Ovary (tissue), 3 donors: ENCODE data around the gene CMAS.

Experiments used
- EP300 ChIP-seq: sonication (generic); formaldehyde crosslinking; IDR thresholded peaks from one replicate; pipeline ENCODE4 v1.6.1; 2017; ENCODE audit warnings: antibody characterized with exemption
- POLR2A ChIP-seq: fragments of 450-650 bp; IDR thresholded peaks from one replicate; pipeline ENCODE4 v1.6.1; 2017; ENCODE audit warnings: antibody characterized with exemption, mild to moderate bottlenecking, moderate library complexity
- TF ChIP-seq, protein P1 (sequence below), 3 donors: fragments of 450-650 bp in 2 of 3; fragments of 200-600 bp in 1 of 3; IDR thresholded peaks; one replicate each; pipeline versions ENCODE4 v1.5.1 to v1.8.0; 2016 to 2022; ENCODE audit warnings: antibody characterized with exemption in 3 of 3, mild to moderate bottlenecking in 1 of 3
- donor health status: DM: no; HTN: no; CAD: no.

DNA sequence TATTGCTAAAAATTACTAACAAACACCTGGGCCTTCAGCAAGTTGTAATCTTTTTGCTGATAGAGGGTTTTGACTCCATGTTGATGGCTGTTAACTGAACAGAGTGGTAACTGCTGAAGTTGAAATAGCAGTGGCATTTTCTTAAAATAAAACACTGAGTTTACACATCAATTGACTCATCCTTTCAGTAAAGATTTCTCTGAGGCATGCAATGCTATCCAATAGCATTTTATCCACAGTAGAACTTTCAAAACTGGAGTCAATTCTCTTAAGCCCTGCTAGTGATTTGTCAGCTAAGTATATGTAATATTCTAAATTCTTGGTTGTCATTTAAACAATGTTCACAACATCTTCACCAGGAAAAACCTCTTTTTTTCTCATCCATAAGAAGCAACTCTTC is 59.5 kb downstream of the CMAS start:
- no peak for TF ChIP-seq POLR2A
- TF ChIP-seq, protein P1, sequence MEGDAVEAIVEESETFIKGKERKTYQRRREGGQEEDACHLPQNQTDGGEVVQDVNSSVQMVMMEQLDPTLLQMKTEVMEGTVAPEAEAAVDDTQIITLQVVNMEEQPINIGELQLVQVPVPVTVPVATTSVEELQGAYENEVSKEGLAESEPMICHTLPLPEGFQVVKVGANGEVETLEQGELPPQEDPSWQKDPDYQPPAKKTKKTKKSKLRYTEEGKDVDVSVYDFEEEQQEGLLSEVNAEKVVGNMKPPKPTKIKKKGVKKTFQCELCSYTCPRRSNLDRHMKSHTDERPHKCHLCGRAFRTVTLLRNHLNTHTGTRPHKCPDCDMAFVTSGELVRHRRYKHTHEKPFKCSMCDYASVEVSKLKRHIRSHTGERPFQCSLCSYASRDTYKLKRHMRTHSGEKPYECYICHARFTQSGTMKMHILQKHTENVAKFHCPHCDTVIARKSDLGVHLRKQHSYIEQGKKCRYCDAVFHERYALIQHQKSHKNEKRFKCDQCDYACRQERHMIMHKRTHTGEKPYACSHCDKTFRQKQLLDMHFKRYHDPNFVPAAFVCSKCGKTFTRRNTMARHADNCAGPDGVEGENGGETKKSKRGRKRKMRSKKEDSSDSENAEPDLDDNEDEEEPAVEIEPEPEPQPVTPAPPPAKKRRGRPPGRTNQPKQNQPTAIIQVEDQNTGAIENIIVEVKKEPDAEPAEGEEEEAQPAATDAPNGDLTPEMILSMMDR (IDR thresholded peaks at IDR 0.05), result no peak
- no peak for TF ChIP-seq EP300
